ENCODE data around the gene BNC1.

BNC1 gene

GRCh38 chr15:83308671-83309070 is 24.2 kb upstream of the BNC1 start:
- no peak for TF ChIP-seq CTCF (conservative IDR thresholded peaks at IDR 0.05; ENCODE audit: low read length)
- DNase-seq (ENCODE audit: low read depth) = no peak
- H3K4me3 ChIP-seq (ENCODE audit: low read length) = no peak overlapping the region

GRCh38 chr15:83306561-83306960 is 22.1 kb upstream of the BNC1 start:
- no peak overlapping the region for H3K4me3 ChIP-seq (ENCODE audit: low read length)
- no peak for DNase-seq (ENCODE audit: low read depth)
- no peak for TF ChIP-seq CTCF (conservative IDR thresholded peaks at IDR 0.05; ENCODE audit: low read length)

- TF ChIP-seq CTCF (conservative IDR thresholded peaks at IDR 0.05; ENCODE audit: low read length) = no peak
- H3K4me3 ChIP-seq (ENCODE audit: low read length) = no peak overlapping the region
- DNase-seq (ENCODE audit: low read depth) = no peak
These were observed 21.3 kb upstream of the BNC1 start for GRCh38 chr15:83305704-83306291.

- DNase-seq (ENCODE audit: low read depth) = no peak
- no peak for TF ChIP-seq CTCF (conservative IDR thresholded peaks at IDR 0.05; ENCODE audit: low read length)
- no peak overlapping the region for H3K4me3 ChIP-seq (ENCODE audit: low read length)
These were observed 20.6 kb upstream of the BNC1 start for GRCh38 chr15:83304861-83305703.

GRCh38 chr15:83303535-83303934 is 19.1 kb upstream of the BNC1 start:
- no peak for TF ChIP-seq CTCF (conservative IDR thresholded peaks at IDR 0.05; ENCODE audit: low read length)
- no peak overlapping the region for H3K4me3 ChIP-seq (ENCODE audit: low read length)
- no peak for DNase-seq (ENCODE audit: low read depth)

- no peak for DNase-seq (ENCODE audit: low read depth)
- H3K4me3 ChIP-seq (ENCODE audit: low read length) = no peak overlapping the region
- no peak for TF ChIP-seq CTCF (conservative IDR thresholded peaks at IDR 0.05; ENCODE audit: low read length)
These were observed 16.4 kb upstream of the BNC1 start for GRCh38 chr15:83300826-83301225.

GRCh38 chr15:83299462-83299861 is 15.0 kb upstream of the BNC1 start:
- H3K4me3 ChIP-seq (ENCODE audit: low read length) = no peak overlapping the region
- no peak for DNase-seq (ENCODE audit: low read depth)
- TF ChIP-seq CTCF (conservative IDR thresholded peaks at IDR 0.05; ENCODE audit: low read length) = no peak

Measured in AG10803 (cell line).